GM12873 (cell line): ENCODE results near the gene RBM33.

ENCODE experiments used
- TF ChIP-seq, protein P1 (sequence below): IDR thresholded peaks from 2 replicates; pipeline ENCODE4 v1.5.1; 2012; ENCODE audit warnings: low read depth, mild to moderate bottlenecking, moderate library complexity, low read length, control low read depth; ENCODE audit not compliant: insufficient read depth; ENCODE audit errors: missing control alignments

The RBM33 gene

GRCh38 chr7:155631155-155631554 is 13.3 kb upstream of the RBM33 start:
- TF ChIP-seq, protein P1, sequence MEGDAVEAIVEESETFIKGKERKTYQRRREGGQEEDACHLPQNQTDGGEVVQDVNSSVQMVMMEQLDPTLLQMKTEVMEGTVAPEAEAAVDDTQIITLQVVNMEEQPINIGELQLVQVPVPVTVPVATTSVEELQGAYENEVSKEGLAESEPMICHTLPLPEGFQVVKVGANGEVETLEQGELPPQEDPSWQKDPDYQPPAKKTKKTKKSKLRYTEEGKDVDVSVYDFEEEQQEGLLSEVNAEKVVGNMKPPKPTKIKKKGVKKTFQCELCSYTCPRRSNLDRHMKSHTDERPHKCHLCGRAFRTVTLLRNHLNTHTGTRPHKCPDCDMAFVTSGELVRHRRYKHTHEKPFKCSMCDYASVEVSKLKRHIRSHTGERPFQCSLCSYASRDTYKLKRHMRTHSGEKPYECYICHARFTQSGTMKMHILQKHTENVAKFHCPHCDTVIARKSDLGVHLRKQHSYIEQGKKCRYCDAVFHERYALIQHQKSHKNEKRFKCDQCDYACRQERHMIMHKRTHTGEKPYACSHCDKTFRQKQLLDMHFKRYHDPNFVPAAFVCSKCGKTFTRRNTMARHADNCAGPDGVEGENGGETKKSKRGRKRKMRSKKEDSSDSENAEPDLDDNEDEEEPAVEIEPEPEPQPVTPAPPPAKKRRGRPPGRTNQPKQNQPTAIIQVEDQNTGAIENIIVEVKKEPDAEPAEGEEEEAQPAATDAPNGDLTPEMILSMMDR = no peak

DNA sequence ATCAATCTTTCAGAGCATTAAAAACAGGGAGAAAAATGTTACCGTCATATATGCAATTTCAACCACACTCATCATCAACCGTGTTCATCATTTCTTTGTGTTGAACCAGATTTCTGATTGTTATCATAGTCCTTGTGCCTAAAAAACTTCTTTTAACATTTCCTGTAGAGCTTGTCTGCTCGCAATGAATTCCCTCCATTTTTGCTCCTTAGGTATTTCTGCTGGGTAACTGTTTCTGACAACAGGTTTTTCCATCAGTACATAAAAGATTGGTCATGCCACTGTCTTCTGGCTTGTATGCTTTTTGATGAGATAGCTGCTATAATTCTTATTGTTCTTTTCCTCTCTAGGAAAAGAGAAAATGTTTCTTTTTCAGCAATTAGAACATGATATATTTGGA is 8.6 kb upstream of the RBM33 start:
- TF ChIP-seq, protein P1 = no peak

GRCh38 chr7:155637155-155637554 is 7.3 kb upstream of the RBM33 start:
- TF ChIP-seq, protein P1 = no peak

- TF ChIP-seq, protein P1 = no peak
These were observed 6.1 kb upstream of the RBM33 start for GRCh38 chr7:155638366-155638765.

DNA sequence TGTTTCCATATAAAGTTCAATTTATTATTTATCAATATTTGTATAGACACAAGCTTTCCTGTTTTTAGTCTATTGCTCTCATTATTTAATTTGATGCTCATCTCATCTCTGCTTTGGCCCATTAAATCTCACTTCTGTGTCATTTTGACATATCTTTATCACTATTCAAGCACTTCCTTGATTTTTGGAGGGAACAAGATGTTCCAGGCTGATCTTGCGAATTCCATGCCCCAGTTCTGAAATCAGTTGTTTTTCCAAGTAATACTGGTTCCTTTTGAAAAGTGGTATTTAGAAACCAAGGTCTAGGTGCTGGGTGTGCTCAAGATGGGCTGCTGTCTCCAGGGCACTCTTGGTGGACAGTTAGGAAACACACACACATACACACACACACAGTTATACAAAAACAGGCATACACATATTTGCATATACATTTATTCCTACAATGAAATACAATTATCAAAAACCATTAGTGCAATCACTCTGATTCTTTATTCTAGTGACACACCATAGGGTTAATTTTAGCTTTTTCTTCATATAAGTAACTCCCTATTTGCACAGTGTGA is 4.4 kb upstream of the RBM33 start:
- TF ChIP-seq, protein P1 = no peak

DNA sequence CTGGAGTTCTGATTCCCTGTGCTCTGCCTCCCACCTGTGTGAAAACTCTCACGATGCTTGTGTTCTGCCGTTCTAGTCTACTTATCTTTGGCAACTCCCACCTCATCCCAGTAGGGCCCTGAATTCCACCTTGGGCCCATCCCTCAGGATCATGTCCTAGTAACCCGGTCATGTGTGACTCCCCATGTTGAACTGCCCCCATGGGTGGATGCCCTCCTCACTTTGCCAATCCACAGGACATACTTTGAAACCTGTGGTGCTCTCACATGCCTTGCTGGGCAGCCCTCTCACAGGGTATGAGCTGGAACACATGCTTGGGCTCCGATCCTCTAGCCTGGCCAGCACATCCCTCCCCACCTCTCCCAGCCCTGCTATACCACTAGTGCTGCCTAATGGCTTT is 3.8 kb upstream of the RBM33 start:
- TF ChIP-seq, protein P1 = no peak

- TF ChIP-seq, protein P1 = no peak
These were observed 670 bp upstream of the RBM33 start for GRCh38 chr7:155643804-155644177.
